Heart left ventricle (tissue), 13 donors: Measurements from ENCODE around the gene PLA2G4A.

Source experiments
- CTCF ChIP-seq, 12 donors: fragments of 200-600 bp; sonication (generic) in 4 of 12; IDR thresholded peaks; one replicate each; pipeline versions ENCODE4 v1.5.0 to v1.8.0; 2018 to 2022; ENCODE audit warnings: antibody characterized with exemption in 12 of 12, mild to moderate bottlenecking in 5 of 12
- POLR2A ChIP-seq, 2 donors: fragments of 450-650 bp; IDR thresholded peaks; one replicate each; pipeline ENCODE4 v1.6.1; 2017; ENCODE audit warnings: antibody characterized with exemption in 2 of 2, mild to moderate bottlenecking in 2 of 2, moderate library complexity in 2 of 2
- donor health status: ischemic (EF 13 %, LVEDD 7.1; RV severe dilation, severe dysfunction).
- donor health status: DM: no; HTN: yes; CAD: no.
- donor health status: DM: no; HTN: no; CAD: no.
- donor health status: ischemic (EF 25% LVEDD 6.9; RV normal size, moderate dysfunction).
- donor health status: ischemic (EF 25% LVEDD 5.7; RV mildly dilated, moderate dysfunction).
- donor health status: ischemic (EF 35%, LVEDD 5.7; RV mildly dilated, moderate dysfunction).
- donor health status: nonischemic (EF 11% LVEDD 7.7; RV severe dilation, severe dysfunction).
- donor health status: DM: yes; HTN: yes; CAD: no.
- donor health status: PGD.
- donor health status: ischemic (EF 29% LVEDD 5.4; RV normal size, mild dysfunction).
- donor health status: nonischemic (EF 23%, LVEDD 6.1; RV moderate dilation, normal function).

DNA sequence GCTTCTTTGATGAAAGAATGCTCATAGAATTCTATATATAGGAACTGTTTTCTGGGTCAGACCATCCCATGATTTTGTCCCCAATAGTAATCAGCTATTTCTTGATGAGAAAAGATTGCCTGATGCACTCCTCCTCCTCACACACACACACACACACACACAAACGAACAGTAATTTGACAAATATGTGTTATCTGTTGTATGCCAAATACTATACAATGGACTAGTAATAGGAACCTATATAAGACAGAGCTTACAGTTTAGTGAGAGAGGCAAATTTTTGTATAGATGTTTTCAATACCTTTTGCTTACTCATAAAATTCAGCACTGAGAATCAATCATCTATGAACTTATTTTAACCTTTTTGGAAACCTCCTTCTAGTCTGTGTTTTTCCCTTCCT lies 76.8 kb downstream of the PLA2G4A start:
- TF ChIP-seq POLR2A (IDR thresholded peaks at IDR 0.05) (no peak), CTCF (IDR thresholded peaks at IDR 0.05) (no peak)
